Endothelial cell of umbilical vein (primary cell): ENCODE results near the gene PPEF2.

Experiments
- CTCF ChIP-seq, 2 donors: IDR thresholded peaks; 1 replicate in 1 of 2; 2 replicates in 1 of 2; pipeline ENCODE4 v1.5.1; 2011; ENCODE audit warnings: low read length in 2 of 2, mild to moderate bottlenecking in 2 of 2, moderate library complexity in 2 of 2, control low read depth in 1 of 2, inconsistent platforms in 1 of 2, low read depth in 1 of 2; ENCODE audit not compliant: insufficient read depth in 1 of 2; ENCODE audit errors: extremely low read depth in 1 of 2
- FOS ChIP-seq: IDR thresholded peaks from 2 replicates; pipeline ENCODE4 v1.6.1; 2011; ENCODE audit warnings: mild to moderate bottlenecking, low read length, moderate library complexity, borderline replicate concordance; ENCODE audit not compliant: insufficient read depth
- GATA2 ChIP-seq: IDR thresholded peaks from 2 replicates; pipeline ENCODE4 v1.7.0; 2011; ENCODE audit warnings: low read depth, mild to moderate bottlenecking, moderate library complexity, mixed read lengths, low read length; ENCODE audit not compliant: insufficient read length, insufficient read depth
- JUN ChIP-seq: IDR thresholded peaks from 2 replicates; pipeline ENCODE4 v1.6.1; 2011; ENCODE audit warnings: borderline replicate concordance, low read depth; ENCODE audit not compliant: insufficient read length, insufficient read depth
- POLR2A ChIP-seq: IDR thresholded peaks from 2 replicates; pipeline ENCODE4 v1.6.1; 2012; ENCODE audit warnings: low read depth, mild to moderate bottlenecking, control low read depth, low read length
- POLR2AphosphoS5 ChIP-seq: IDR thresholded peaks from 2 replicates; pipeline ENCODE4 v1.6.1; 2012; ENCODE audit warnings: low read depth, mild to moderate bottlenecking, control low read depth, low read length, moderate library complexity; ENCODE audit not compliant: insufficient read depth
- TF ChIP-seq, protein P1 (sequence below): IDR thresholded peaks from 2 replicates; pipeline ENCODE4 v1.6.1; 2011; ENCODE audit not compliant: insufficient read depth, insufficient read length

GRCh38 chr4:75849461-75849860 lies 52.8 kb downstream of the PPEF2 start:
- TF ChIP-seq POLR2AphosphoS5 (no peak), POLR2A (no peak), CTCF (IDR thresholded peaks at IDR 0.05; ENCODE audit: extremely low read depth in 1 of 2, insufficient read depth in 1 of 2, low read depth in 1 of 2, low read length in 2 of 2) (peak in 1 of 2 donors; percentile 10), FOS (no peak), GATA2 (no peak), JUN (no peak)
- TF ChIP-seq, protein P1, sequence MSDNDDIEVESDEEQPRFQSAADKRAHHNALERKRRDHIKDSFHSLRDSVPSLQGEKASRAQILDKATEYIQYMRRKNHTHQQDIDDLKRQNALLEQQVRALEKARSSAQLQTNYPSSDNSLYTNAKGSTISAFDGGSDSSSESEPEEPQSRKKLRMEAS: no peak
